ENCODE results near the gene EPS8L3. TPM values are rescaled to one million over a fixed set of nuclear protein-coding genes. Genes with fewer than 3 reads are reported as not detected.

Gene EPS8L3
- total and polyA plus RNA-seq, 4 donors: 0.09 to 0.38 (median 0.15) TPM; not detected in 1

DNA sequence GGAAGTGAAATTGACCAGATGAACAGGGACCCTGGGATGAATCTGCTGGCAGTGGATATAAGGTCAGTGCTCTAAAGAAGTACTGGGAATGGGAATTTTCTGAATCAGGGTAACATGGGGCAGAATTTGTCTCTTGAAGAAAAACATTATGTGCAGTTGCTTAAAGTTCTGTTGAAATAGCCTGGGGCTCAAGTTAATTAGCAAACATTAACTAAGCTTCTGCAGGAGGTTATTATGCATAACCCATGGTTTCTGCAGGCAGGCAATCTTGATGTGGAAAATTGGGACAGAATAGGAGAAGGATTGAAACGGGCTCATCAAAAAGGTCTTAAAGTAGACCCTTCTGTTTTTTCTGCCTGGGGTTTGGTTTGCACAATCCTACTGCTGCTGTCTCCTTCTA, 37.7 kb downstream of the EPS8L3 start:
- H3K27ac ChIP-seq (ENCODE audit: low read depth in 1 of 2, low read length in 2 of 2): no peak overlapping the region
- H3K4me3 ChIP-seq (ENCODE audit: low read depth in 1 of 3, low read length in 3 of 3): no peak overlapping the region
- H3K9ac ChIP-seq (ENCODE audit: low read depth in 1 of 2, low read length in 2 of 2): no peak overlapping the region
- TF ChIP-seq FOXA1 (IDR thresholded peaks at IDR 0.05): no peak
- TF ChIP-seq SP1 (IDR thresholded peaks at IDR 0.05): no peak
- TF ChIP-seq RAD21 (IDR thresholded peaks at IDR 0.05): no peak
- no peak for TF ChIP-seq RXRA (IDR thresholded peaks at IDR 0.05)
- TF ChIP-seq, protein P1, sequence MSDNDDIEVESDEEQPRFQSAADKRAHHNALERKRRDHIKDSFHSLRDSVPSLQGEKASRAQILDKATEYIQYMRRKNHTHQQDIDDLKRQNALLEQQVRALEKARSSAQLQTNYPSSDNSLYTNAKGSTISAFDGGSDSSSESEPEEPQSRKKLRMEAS (IDR thresholded peaks at IDR 0.05): no peak
- no peak for TF ChIP-seq EGR1 (IDR thresholded peaks at IDR 0.05; ENCODE audit: low read depth in 2 of 2)
- TF ChIP-seq, protein P2, sequence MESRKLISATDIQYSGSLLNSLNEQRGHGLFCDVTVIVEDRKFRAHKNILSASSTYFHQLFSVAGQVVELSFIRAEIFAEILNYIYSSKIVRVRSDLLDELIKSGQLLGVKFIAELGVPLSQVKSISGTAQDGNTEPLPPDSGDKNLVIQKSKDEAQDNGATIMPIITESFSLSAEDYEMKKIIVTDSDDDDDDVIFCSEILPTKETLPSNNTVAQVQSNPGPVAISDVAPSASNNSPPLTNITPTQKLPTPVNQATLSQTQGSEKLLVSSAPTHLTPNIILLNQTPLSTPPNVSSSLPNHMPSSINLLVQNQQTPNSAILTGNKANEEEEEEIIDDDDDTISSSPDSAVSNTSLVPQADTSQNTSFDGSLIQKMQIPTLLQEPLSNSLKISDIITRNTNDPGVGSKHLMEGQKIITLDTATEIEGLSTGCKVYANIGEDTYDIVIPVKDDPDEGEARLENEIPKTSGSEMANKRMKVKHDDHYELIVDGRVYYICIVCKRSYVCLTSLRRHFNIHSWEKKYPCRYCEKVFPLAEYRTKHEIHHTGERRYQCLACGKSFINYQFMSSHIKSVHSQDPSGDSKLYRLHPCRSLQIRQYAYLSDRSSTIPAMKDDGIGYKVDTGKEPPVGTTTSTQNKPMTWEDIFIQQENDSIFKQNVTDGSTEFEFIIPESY (IDR thresholded peaks at IDR 0.05): no peak
- no peak for TF ChIP-seq JUND (IDR thresholded peaks at IDR 0.05)
- no peak for TF ChIP-seq TAF1 (conservative IDR thresholded peaks at IDR 0.05)
- TF ChIP-seq YY1 (IDR thresholded peaks at IDR 0.05): no peak
- no peak for TF ChIP-seq NR2F2 (IDR thresholded peaks at IDR 0.05)
- TF ChIP-seq, protein P3, sequence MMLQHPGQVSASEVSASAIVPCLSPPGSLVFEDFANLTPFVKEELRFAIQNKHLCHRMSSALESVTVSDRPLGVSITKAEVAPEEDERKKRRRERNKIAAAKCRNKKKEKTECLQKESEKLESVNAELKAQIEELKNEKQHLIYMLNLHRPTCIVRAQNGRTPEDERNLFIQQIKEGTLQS (IDR thresholded peaks at IDR 0.05): no peak
- H3K27me3 ChIP-seq (ENCODE audit: control insufficient read depth in 4 of 4, insufficient read depth in 4 of 4, low read length in 3 of 4): no peaks in the 10 kb centered on the region
- H3K9me3 ChIP-seq (ENCODE audit: control insufficient read depth in 4 of 4, low read length in 3 of 4): no peaks in the 10 kb centered on the region
- H3K4me1 ChIP-seq (ENCODE audit: control insufficient read depth in 4 of 4, insufficient read depth in 4 of 4, low read length in 3 of 4): no peaks in the 10 kb centered on the region
- H3K36me3 ChIP-seq (ENCODE audit: control insufficient read depth in 4 of 4, insufficient read depth in 3 of 4, low read depth in 1 of 4, low read length in 3 of 4): no peaks in the 10 kb centered on the region
- no peak for DNase-seq (ENCODE audit: low spot score)
- WGBS: 86% methylated on average over 1 of the region's 1 CpG

DNA sequence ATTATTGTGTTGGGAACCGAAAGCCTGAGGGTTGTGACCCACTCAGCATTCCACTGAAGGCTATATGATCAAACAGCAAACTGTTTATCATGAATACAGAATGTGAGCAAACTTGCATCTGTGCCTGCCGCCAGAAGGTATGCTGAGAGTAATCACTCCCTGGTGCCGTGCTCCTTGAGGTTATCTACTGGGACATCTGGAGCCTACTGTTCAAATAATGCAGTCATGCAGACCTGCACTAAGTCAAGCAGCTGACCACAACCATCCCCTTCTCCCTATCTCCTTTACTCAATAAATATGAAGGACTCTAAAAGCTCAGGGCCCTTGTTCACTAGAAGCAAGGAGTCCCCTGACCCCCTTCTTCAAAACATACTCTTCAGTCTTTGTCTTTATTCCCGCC, 38.2 kb downstream of the EPS8L3 start:
- Histone ChIP-seq H3K9ac (ENCODE audit: low read depth in 1 of 2, low read length in 2 of 2) (no peak overlapping the region), H3K36me3 (ENCODE audit: control insufficient read depth in 4 of 4, insufficient read depth in 3 of 4, low read depth in 1 of 4, low read length in 3 of 4) (no peaks in the 10 kb centered on the region), H3K27me3 (ENCODE audit: control insufficient read depth in 4 of 4, insufficient read depth in 4 of 4, low read length in 3 of 4) (no peaks in the 10 kb centered on the region), H3K9me3 (ENCODE audit: control insufficient read depth in 4 of 4, low read length in 3 of 4) (no peaks in the 10 kb centered on the region), H3K27ac (ENCODE audit: low read depth in 1 of 2, low read length in 2 of 2) (no peak overlapping the region), H3K4me1 (ENCODE audit: control insufficient read depth in 4 of 4, insufficient read depth in 4 of 4, low read length in 3 of 4) (no peaks in the 10 kb centered on the region), H3K4me3 (ENCODE audit: low read depth in 1 of 3, low read length in 3 of 3) (no peak overlapping the region)
- no peak for DNase-seq (ENCODE audit: low spot score)
- WGBS: 90% methylated on average over 4 of the region's 4 CpGs
- no peak for TF ChIP-seq YY1 (IDR thresholded peaks at IDR 0.05)
- TF ChIP-seq, protein P3 (IDR thresholded peaks at IDR 0.05): no peak
- TF ChIP-seq FOXA2 (IDR thresholded peaks at IDR 0.05): no peak
- TF ChIP-seq FOXA1 (IDR thresholded peaks at IDR 0.05): no peak
- no peak for TF ChIP-seq RXRA (IDR thresholded peaks at IDR 0.05)
- no peak for TF ChIP-seq HNF4G (IDR thresholded peaks at IDR 0.05)
- no peak for TF ChIP-seq JUND (IDR thresholded peaks at IDR 0.05)
- TF ChIP-seq GABPA (IDR thresholded peaks at IDR 0.05 in 1 of 2, conservative IDR thresholded peaks at IDR 0.05 in 1 of 2): no peak
- no peak for TF ChIP-seq SP1 (IDR thresholded peaks at IDR 0.05)
- no peak for TF ChIP-seq EGR1 (IDR thresholded peaks at IDR 0.05; ENCODE audit: low read depth in 2 of 2)
- TF ChIP-seq, protein P4, sequence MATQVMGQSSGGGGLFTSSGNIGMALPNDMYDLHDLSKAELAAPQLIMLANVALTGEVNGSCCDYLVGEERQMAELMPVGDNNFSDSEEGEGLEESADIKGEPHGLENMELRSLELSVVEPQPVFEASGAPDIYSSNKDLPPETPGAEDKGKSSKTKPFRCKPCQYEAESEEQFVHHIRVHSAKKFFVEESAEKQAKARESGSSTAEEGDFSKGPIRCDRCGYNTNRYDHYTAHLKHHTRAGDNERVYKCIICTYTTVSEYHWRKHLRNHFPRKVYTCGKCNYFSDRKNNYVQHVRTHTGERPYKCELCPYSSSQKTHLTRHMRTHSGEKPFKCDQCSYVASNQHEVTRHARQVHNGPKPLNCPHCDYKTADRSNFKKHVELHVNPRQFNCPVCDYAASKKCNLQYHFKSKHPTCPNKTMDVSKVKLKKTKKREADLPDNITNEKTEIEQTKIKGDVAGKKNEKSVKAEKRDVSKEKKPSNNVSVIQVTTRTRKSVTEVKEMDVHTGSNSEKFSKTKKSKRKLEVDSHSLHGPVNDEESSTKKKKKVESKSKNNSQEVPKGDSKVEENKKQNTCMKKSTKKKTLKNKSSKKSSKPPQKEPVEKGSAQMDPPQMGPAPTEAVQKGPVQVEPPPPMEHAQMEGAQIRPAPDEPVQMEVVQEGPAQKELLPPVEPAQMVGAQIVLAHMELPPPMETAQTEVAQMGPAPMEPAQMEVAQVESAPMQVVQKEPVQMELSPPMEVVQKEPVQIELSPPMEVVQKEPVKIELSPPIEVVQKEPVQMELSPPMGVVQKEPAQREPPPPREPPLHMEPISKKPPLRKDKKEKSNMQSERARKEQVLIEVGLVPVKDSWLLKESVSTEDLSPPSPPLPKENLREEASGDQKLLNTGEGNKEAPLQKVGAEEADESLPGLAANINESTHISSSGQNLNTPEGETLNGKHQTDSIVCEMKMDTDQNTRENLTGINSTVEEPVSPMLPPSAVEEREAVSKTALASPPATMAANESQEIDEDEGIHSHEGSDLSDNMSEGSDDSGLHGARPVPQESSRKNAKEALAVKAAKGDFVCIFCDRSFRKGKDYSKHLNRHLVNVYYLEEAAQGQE (IDR thresholded peaks at IDR 0.05): no peak
- TF ChIP-seq, protein P1 (IDR thresholded peaks at IDR 0.05): no peak
- TF ChIP-seq HNF4A (conservative IDR thresholded peaks at IDR 0.05): no peak
- no peak for TF ChIP-seq RAD21 (IDR thresholded peaks at IDR 0.05)
- TF ChIP-seq, protein P5, sequence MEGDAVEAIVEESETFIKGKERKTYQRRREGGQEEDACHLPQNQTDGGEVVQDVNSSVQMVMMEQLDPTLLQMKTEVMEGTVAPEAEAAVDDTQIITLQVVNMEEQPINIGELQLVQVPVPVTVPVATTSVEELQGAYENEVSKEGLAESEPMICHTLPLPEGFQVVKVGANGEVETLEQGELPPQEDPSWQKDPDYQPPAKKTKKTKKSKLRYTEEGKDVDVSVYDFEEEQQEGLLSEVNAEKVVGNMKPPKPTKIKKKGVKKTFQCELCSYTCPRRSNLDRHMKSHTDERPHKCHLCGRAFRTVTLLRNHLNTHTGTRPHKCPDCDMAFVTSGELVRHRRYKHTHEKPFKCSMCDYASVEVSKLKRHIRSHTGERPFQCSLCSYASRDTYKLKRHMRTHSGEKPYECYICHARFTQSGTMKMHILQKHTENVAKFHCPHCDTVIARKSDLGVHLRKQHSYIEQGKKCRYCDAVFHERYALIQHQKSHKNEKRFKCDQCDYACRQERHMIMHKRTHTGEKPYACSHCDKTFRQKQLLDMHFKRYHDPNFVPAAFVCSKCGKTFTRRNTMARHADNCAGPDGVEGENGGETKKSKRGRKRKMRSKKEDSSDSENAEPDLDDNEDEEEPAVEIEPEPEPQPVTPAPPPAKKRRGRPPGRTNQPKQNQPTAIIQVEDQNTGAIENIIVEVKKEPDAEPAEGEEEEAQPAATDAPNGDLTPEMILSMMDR (IDR thresholded peaks at IDR 0.05; ENCODE audit: low read depth, low read length, missing input control): no peak
- TF ChIP-seq, protein P2 (IDR thresholded peaks at IDR 0.05): no peak
- TF ChIP-seq TAF1 (conservative IDR thresholded peaks at IDR 0.05): no peak

Data from liver (tissue), 9 donors.